Natural killer cell (primary cell): ENCODE measurements around the gene UQCC5. TPM values are rescaled to one million over a fixed set of nuclear protein-coding genes. Genes with fewer than 3 reads are reported as not detected.
A peak's percentile ranks its signal among the peaks of the same experiment; 100 is the strongest.

Source experiments
- ATAC-seq, 3 donors: fragments of 150-1000 bp in 2 of 3; fragments of 200-7000 bp in 1 of 3; cut with Tn5 transposase; 1 replicate in 1 of 3; 2 replicates in 2 of 3; pipeline ENCODE4 v1.10.0; 2021; ENCODE audit warnings: mild to moderate bottlenecking in 2 of 3, moderate library complexity in 2 of 3
- DNase-seq, 2 donors: peaks; one replicate each; pipeline versions ENCODE4 v3.0.0 to v3.0.0-alpha.2; 2013 to 2021; ENCODE audit warnings: mixed read lengths in 1 of 2
- H3K27ac ChIP-seq: one replicate; pipeline ENCODE4 v1.5.1; 2013; ENCODE audit warnings: mild to moderate bottlenecking, low read length
- H3K27me3 ChIP-seq: one replicate; pipeline ENCODE4 v1.6.1; 2013; ENCODE audit warnings: low read length; ENCODE audit not compliant: control insufficient read depth, insufficient read depth
- H3K36me3 ChIP-seq: one replicate; pipeline ENCODE4 v1.6.1; 2013; ENCODE audit warnings: low read length; ENCODE audit not compliant: control insufficient read depth, insufficient read depth
- H3K4me1 ChIP-seq: one replicate; pipeline ENCODE4 v1.6.1; 2013; ENCODE audit warnings: low read length; ENCODE audit not compliant: control insufficient read depth, insufficient read depth
- H3K4me3 ChIP-seq: one replicate; pipeline ENCODE4 v1.5.1; 2013; ENCODE audit warnings: low read length
- H3K9me3 ChIP-seq: one replicate; pipeline ENCODE4 v1.6.1; 2013; ENCODE audit warnings: low read length; ENCODE audit not compliant: control insufficient read depth, insufficient read depth
- H3K27ac Mint-ChIP-seq, 2 donors: one replicate each; pipeline ENCODE4 v1.8.0; 2022; ENCODE audit warnings: mild to moderate bottlenecking in 2 of 2, mixed read lengths in 2 of 2, moderate library complexity in 1 of 2
- H3K27me3 Mint-ChIP-seq, 2 donors: one replicate each; pipeline ENCODE4 v1.8.0; 2022; ENCODE audit warnings: low read depth in 2 of 2, mixed read lengths in 2 of 2
- H3K36me3 Mint-ChIP-seq: one replicate; pipeline ENCODE4 v1.8.0; 2022; ENCODE audit warnings: mixed read lengths
- H3K4me1 Mint-ChIP-seq, 2 donors: one replicate each; pipeline ENCODE4 v1.8.0; 2022; ENCODE audit warnings: mixed read lengths in 2 of 2
- H3K4me3 Mint-ChIP-seq: one replicate; pipeline ENCODE4 v1.8.0; 2022; ENCODE audit warnings: mild to moderate bottlenecking, moderate library complexity, mixed read lengths
- H3K9me3 Mint-ChIP-seq, 2 donors: one replicate each; pipeline ENCODE4 v1.8.0; 2022; ENCODE audit warnings: mixed read lengths in 2 of 2
- WGBS: methylation state at CpG from one replicate; pipeline ENCODE4 v1.1.7; 2013; ENCODE audit warnings: missing lambda C conversion rate; ENCODE audit not compliant: insufficient coverage; 5-methylcytosine and 5-hydroxymethylcytosine counted together
- intact Hi-C: fragments of 100-400 bp; cut with micrococcal nuclease; formaldehyde crosslinking; loops from one replicate; pipeline ENCODE4 v1.14.2; 2022
- total RNA-seq, 4 donors: library from RNA; stranded (reverse); fragments of 120-200 nt in 1 of 4; gene quantifications; one replicate each; pipeline versions ENCODE4 v1.2.3 to v1.2.4, GENCODE V29; 2013 to 2022
- TF ChIP-seq, protein P1 (sequence below): fragments of 200-600 bp; IDR thresholded peaks from one replicate; pipeline ENCODE4 v1.8.0; 2022; ENCODE audit warnings: antibody characterized with exemption

UQCC5 gene
- total RNA-seq, 3 donors from 2014 or later (not counting 1 experiment from before 2014, with no cell fraction given): 4.1 to 9.5 (median 7.3) TPM

DNA sequence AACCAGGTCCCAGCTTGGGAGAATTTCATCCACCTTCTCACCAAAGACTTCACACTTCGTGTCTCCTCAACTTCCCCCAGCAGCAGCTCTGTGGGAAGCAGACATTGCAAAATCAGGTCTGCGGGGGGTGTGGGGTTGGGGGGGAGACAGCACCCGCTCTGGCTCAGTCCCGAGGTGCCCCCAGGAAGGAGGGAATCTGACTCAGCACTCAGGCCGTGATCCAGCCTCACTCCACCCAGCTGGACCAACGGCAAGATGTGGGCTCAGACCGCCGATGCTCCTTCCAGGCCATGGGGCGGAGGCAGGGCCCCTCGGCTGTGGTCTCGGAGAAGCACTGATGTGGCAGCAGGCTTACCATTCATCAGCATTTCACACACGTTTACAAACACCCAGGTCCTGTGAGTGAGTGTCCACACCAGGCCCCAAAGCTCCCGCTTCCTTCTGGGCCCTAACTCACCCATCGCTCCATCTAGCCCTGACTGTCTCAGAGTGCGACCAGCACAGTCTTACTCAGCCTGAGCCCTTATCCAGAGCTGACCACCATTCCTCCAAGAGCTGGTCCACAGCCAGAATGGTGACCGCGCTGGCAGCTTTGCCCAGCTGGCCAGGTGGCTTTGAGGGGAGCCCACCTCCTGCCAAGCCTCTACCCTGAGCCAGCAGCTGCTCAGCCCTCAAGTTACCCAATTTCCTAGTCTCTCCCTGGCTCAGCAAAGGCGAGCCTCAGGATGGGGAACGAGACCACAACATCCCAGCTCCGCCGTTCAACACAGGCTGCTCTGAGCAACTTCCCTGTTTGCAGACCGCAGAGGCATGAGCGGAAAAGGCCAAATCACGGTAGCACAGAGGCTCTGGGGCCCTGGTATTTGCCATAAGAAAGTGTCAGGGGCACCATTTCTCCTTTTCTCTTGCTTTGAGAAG, 38.0 kb upstream of the UQCC5 start:
- Mint-ChIP-seq H3K36me3 (no peaks in the 10 kb centered on the region), H3K4me1 (peaks cover 0 to 18% of the 10 kb centered on the region in 2 donors), H3K4me3 (no peak overlapping the region), H3K27ac (no peak overlapping the region), H3K9me3 (no peaks in the 10 kb centered on the region), H3K27me3 (no peaks in the 10 kb centered on the region)
- 21% methylated on average over 24 of the region's 24 CpGs for WGBS
- Histone ChIP-seq H3K4me3 (no peak overlapping the region), H3K9me3 (no peaks in the 10 kb centered on the region), H3K4me1 (peaks cover 46% of the 10 kb centered on the region), H3K27ac (no peak overlapping the region), H3K36me3 (no peaks in the 10 kb centered on the region), H3K27me3 (no peaks in the 10 kb centered on the region)
- ATAC-seq: peak; percentile 31 to 68 (median 36)
- TF ChIP-seq, protein P1, sequence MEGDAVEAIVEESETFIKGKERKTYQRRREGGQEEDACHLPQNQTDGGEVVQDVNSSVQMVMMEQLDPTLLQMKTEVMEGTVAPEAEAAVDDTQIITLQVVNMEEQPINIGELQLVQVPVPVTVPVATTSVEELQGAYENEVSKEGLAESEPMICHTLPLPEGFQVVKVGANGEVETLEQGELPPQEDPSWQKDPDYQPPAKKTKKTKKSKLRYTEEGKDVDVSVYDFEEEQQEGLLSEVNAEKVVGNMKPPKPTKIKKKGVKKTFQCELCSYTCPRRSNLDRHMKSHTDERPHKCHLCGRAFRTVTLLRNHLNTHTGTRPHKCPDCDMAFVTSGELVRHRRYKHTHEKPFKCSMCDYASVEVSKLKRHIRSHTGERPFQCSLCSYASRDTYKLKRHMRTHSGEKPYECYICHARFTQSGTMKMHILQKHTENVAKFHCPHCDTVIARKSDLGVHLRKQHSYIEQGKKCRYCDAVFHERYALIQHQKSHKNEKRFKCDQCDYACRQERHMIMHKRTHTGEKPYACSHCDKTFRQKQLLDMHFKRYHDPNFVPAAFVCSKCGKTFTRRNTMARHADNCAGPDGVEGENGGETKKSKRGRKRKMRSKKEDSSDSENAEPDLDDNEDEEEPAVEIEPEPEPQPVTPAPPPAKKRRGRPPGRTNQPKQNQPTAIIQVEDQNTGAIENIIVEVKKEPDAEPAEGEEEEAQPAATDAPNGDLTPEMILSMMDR: no peak
- no peak for DNase-seq
- intact Hi-C loops: no loop called here

GRCh38 chr3:52501046-52501445, 35.4 kb upstream of the UQCC5 start:
- Histone ChIP-seq H3K27me3 (no peaks in the 10 kb centered on the region), H3K4me3 (no peak overlapping the region), H3K4me1 (peaks cover 28% of the 10 kb centered on the region), H3K27ac (no peak overlapping the region), H3K36me3 (no peaks in the 10 kb centered on the region), H3K9me3 (no peaks in the 10 kb centered on the region)
- intact Hi-C loops: no loop called here
- Mint-ChIP-seq H3K36me3 (no peaks in the 10 kb centered on the region), H3K9me3 (no peaks in the 10 kb centered on the region), H3K4me3 (no peak overlapping the region), H3K4me1 (peaks cover 0 to 8% of the 10 kb centered on the region in 2 donors), H3K27me3 (no peaks in the 10 kb centered on the region), H3K27ac (no peak overlapping the region)
- ATAC-seq: no peak
- 72% methylated on average over 11 of the region's 11 CpGs for WGBS
- TF ChIP-seq, protein P1: no peak
- DNase-seq: no peak

GRCh38 chr3:52502001-52502400, 34.4 kb upstream of the UQCC5 start:
- 90% methylated on average over 11 of the region's 11 CpGs for WGBS
- no peak overlapping the region for H3K4me3 Mint-ChIP-seq
- no peak for ATAC-seq

More at GRCh38 chr3:52502001-52502400, 34.4 kb upstream of the UQCC5 start:
- DNase-seq: no peak
- H3K27ac Mint-ChIP-seq: no peak overlapping the region
- H3K9me3 Mint-ChIP-seq: no peaks in the 10 kb centered on the region
- H3K4me1 Mint-ChIP-seq: peaks cover 0 to 8% of the 10 kb centered on the region in 2 donors
- no peaks in the 10 kb centered on the region for H3K36me3 ChIP-seq
- intact Hi-C loops: no loop called here
- TF ChIP-seq, protein P1: no peak
- no peaks in the 10 kb centered on the region for H3K27me3 ChIP-seq
- no peaks in the 10 kb centered on the region for H3K27me3 Mint-ChIP-seq
- H3K9me3 ChIP-seq: no peaks in the 10 kb centered on the region
- peaks cover 24% of the 10 kb centered on the region for H3K4me1 ChIP-seq
- H3K27ac ChIP-seq: no peak overlapping the region
- H3K4me3 ChIP-seq: no peak overlapping the region
- no peaks in the 10 kb centered on the region for H3K36me3 Mint-ChIP-seq
